Parathyroid adenoma (tissue), 2 donors: ENCODE data around the gene TAF8.

Experiments used
- H2AFZ ChIP-seq: fragments of 300-600 bp; sonication (generic); one replicate; pipeline ENCODE4 v1.7.0; 2017; ENCODE audit warnings: antibody characterized with exemption, mild to moderate bottlenecking
- H3K27ac ChIP-seq: fragments of 300-600 bp; sonication (generic); one replicate; pipeline ENCODE4 v1.7.0; 2017
- H3K27me3 ChIP-seq: fragments of 300-600 bp; sonication (generic); one replicate; pipeline ENCODE4 v1.7.0; 2017; ENCODE audit warnings: low read length; ENCODE audit not compliant: control insufficient read depth, insufficient read depth
- H3K36me3 ChIP-seq: fragments of 300-600 bp; sonication (generic); one replicate; pipeline ENCODE4 v1.7.0; 2017; ENCODE audit warnings: low read length; ENCODE audit not compliant: control insufficient read depth, insufficient read depth
- H3K4me1 ChIP-seq: fragments of 300-600 bp; sonication (generic); one replicate; pipeline ENCODE4 v1.7.0; 2017; ENCODE audit warnings: control low read depth
- H3K4me2 ChIP-seq: fragments of 300-600 bp; sonication (generic); one replicate; pipeline ENCODE4 v1.7.0; 2017; ENCODE audit warnings: low read length
- H3K4me3 ChIP-seq: fragments of 300-600 bp; sonication (generic); one replicate; pipeline ENCODE4 v1.7.0; 2017; ENCODE audit warnings: low read depth, low read length
- H3K79me2 ChIP-seq: fragments of 300-600 bp; sonication (generic); one replicate; pipeline ENCODE4 v1.7.0; 2017; ENCODE audit warnings: control low read depth
- H3K9ac ChIP-seq: fragments of 300-600 bp; sonication (generic); one replicate; pipeline ENCODE4 v1.7.0; 2017; ENCODE audit warnings: mild to moderate bottlenecking
- H3K9me3 ChIP-seq: fragments of 300-600 bp; sonication (generic); one replicate; pipeline ENCODE4 v1.7.0; 2017; ENCODE audit warnings: low read length; ENCODE audit not compliant: control insufficient read depth
- TF ChIP-seq, protein P1 (sequence below): fragments of 300-600 bp; sonication (generic); IDR thresholded peaks from one replicate; pipeline ENCODE4 v1.7.0; 2017; ENCODE audit warnings: antibody characterized with exemption, mild to moderate bottlenecking
- donor health status: primary hyperparathyroidism.

Gene TAF8

DNA sequence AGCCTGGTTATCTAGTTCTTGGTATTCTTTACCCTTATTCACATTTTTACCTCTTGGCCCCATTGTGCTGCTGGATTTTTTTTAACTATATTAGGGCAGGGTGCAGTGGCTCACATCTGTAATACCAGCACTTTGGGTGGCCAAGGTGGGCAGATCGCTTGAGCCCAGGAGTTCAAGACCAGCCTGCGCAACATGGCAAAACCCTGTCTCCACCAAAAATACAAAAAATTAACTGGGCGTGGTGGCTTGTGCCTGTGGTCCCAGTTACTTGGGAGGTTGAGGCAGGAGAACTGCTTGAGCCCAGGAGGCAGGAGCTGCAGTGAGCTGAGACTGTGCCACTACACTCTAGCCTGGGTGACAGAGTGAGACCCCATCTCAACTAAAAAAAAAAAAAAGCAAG is 12.2 kb upstream of the TAF8 start:
- TF ChIP-seq, protein P1, sequence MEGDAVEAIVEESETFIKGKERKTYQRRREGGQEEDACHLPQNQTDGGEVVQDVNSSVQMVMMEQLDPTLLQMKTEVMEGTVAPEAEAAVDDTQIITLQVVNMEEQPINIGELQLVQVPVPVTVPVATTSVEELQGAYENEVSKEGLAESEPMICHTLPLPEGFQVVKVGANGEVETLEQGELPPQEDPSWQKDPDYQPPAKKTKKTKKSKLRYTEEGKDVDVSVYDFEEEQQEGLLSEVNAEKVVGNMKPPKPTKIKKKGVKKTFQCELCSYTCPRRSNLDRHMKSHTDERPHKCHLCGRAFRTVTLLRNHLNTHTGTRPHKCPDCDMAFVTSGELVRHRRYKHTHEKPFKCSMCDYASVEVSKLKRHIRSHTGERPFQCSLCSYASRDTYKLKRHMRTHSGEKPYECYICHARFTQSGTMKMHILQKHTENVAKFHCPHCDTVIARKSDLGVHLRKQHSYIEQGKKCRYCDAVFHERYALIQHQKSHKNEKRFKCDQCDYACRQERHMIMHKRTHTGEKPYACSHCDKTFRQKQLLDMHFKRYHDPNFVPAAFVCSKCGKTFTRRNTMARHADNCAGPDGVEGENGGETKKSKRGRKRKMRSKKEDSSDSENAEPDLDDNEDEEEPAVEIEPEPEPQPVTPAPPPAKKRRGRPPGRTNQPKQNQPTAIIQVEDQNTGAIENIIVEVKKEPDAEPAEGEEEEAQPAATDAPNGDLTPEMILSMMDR, result no peak
- H3K4me2 ChIP-seq, result no peak overlapping the region
- no peaks in the 10 kb centered on the region for H3K27me3 ChIP-seq
- no peak overlapping the region for H3K27ac ChIP-seq
- no peak overlapping the region for H3K9ac ChIP-seq
- no peak overlapping the region for H2AFZ ChIP-seq
- no peaks in the 10 kb centered on the region for H3K4me1 ChIP-seq
- H3K9me3 ChIP-seq, result no peaks in the 10 kb centered on the region
- no peaks in the 10 kb centered on the region for H3K36me3 ChIP-seq
- H3K79me2 ChIP-seq, result no peaks in the 10 kb centered on the region
- no peak overlapping the region for H3K4me3 ChIP-seq

DNA sequence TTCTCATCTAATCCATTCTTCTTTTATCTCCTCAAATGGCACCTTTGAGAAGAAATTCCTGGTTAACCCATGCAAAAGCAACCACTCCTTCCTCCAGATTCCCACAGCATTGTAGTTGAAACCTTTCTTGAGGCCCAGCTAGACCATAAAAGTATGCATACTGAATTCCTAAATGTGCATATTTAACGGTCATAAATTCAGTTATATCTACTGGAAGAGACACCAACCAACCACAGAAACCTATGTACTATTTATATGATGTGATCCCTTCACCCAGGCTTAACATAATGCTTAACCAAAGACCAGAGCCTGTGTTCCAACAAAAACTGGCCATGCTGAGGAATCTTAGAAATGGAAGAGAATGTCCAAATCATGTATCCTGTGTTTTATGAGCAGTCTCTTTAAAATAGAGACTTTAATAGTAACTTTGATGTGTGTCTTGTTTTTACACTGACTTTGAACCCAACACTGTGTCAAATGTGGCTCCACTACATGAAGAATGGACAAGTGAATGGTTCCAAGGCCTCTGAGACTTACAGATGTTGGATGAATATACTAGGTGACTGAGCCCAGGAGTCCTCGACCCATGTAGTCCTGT is 11.4 kb upstream of the TAF8 start:
- TF ChIP-seq, protein P1, result no peak
- Histone ChIP-seq H3K9me3 (no peaks in the 10 kb centered on the region), H3K27ac (no peak overlapping the region), H3K27me3 (no peaks in the 10 kb centered on the region), H3K9ac (no peak overlapping the region), H3K4me1 (no peaks in the 10 kb centered on the region), H3K4me2 (no peak overlapping the region), H2AFZ (no peak overlapping the region), H3K79me2 (peaks cover 5% of the 10 kb centered on the region), H3K4me3 (no peak overlapping the region), H3K36me3 (no peaks in the 10 kb centered on the region)

DNA sequence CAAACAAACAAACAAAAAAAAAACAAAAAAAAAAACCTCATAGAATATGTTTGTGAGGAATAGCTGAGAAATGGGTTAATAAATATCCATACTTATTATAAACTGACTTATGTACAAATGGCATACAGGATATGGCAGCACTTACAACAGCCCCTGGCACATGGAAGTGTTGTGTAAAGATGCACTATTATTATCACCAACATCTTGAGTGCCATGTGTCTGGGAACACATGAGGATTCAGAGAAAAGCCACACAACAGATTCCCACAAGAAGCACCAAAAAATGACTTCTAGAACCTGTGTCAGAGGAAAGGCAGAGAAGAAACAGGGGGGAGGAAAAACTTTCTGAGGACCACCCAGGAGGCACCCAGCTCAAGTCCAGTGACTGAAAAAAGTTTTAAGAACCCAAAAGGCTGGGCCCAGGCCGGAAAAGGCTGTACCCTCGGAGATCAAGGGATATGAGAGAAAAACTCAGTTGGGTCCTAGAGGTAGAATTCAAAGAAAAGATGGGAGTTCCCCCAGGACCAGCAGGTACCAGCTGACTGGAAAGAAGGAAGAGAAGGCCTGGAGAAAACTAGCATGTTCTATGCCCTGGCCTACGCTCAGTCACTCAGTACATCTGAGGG is 9.4 kb upstream of the TAF8 start:
- Histone ChIP-seq H3K4me2 (no peak overlapping the region), H3K36me3 (no peaks in the 10 kb centered on the region), H3K27ac (no peak overlapping the region), H3K4me1 (peaks cover 11% of the 10 kb centered on the region), H3K4me3 (no peak overlapping the region), H2AFZ (no peak overlapping the region), H3K27me3 (no peaks in the 10 kb centered on the region), H3K9me3 (no peaks in the 10 kb centered on the region), H3K79me2 (peaks cover 10% of the 10 kb centered on the region), H3K9ac (no peak overlapping the region)
- TF ChIP-seq, protein P1, result no peak

DNA sequence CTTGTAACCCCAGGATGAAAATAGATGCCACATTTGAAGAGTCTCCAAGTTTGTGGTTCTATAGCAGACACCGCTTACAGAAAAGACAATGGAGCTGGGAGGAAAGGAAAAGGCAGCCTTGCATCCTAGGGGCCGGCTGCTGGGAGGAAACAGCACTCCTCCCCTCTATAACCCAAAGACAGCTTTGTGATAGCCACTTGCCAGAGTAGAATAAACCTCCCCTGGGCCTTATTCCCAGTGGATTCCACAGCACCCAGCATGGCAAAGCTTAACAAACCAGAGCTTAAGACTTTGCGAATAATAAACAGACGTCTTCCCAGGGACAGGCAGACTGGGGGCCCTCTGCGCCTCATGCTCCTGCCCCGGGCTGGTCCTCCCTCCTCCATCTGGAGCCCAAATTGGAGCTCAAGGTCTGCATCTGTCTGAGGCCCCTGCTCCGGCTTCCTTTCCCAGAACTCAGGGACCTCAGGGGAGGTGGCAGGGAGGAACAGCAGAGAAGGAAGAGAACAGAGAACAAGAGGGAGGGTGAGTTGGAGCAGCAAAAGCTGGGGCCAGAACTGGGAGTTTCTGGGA is 8.8 kb upstream of the TAF8 start:
- H3K27me3 ChIP-seq, result no peaks in the 10 kb centered on the region
- TF ChIP-seq, protein P1, result no peak
- H3K79me2 ChIP-seq, result peaks cover 10% of the 10 kb centered on the region
- no peak overlapping the region for H2AFZ ChIP-seq
- H3K4me1 ChIP-seq, result peaks cover 13% of the 10 kb centered on the region
- H3K36me3 ChIP-seq, result no peaks in the 10 kb centered on the region
- H3K9ac ChIP-seq, result no peak overlapping the region
- no peaks in the 10 kb centered on the region for H3K9me3 ChIP-seq
- no peak overlapping the region for H3K27ac ChIP-seq
- H3K4me3 ChIP-seq, result no peak overlapping the region
- H3K4me2 ChIP-seq, result no peak overlapping the region

DNA sequence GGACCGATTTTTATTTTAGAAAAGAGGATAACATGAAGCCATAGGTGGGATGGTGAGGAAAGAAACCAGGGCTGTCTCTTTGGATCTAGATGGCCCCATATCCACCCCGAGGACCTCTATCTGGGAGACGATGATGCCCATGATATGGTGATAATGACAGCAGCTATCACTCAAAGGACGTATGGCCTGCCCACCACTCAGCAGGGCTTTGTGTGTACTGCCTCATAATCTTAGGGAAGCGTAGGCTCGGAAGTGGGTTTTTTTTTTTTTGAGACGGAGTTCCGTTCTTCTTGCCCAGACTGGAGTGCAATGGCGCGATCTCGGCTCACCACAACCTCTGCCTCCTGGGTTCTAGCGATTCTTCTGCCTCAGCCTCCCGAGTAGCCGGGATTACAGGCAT is 8.2 kb upstream of the TAF8 start:
- TF ChIP-seq, protein P1, result no peak
- Histone ChIP-seq H3K27me3 (no peaks in the 10 kb centered on the region), H3K4me1 (peaks cover 16% of the 10 kb centered on the region)

More for the DNA sequence above, 8.2 kb upstream of the TAF8 start:
- H3K9me3 ChIP-seq, result no peaks in the 10 kb centered on the region
- no peak overlapping the region for H3K27ac ChIP-seq
- no peaks in the 10 kb centered on the region for H3K36me3 ChIP-seq
- H2AFZ ChIP-seq, result no peak overlapping the region
- no peak overlapping the region for H3K4me3 ChIP-seq
- peaks cover 10% of the 10 kb centered on the region for H3K79me2 ChIP-seq
- no peak overlapping the region for H3K9ac ChIP-seq
- H3K4me2 ChIP-seq, result no peak overlapping the region
